GM21367 (cell line): Measurements from ENCODE around the gene SEMA6B.

ENCODE experiments used
- ATAC-seq: cut with Tn5 transposase; IDR thresholded peaks from one replicate; pipeline ENCODE4 v1.9.1; 2021; ENCODE audit not compliant: unreplicated experiment

Gene SEMA6B

DNA sequence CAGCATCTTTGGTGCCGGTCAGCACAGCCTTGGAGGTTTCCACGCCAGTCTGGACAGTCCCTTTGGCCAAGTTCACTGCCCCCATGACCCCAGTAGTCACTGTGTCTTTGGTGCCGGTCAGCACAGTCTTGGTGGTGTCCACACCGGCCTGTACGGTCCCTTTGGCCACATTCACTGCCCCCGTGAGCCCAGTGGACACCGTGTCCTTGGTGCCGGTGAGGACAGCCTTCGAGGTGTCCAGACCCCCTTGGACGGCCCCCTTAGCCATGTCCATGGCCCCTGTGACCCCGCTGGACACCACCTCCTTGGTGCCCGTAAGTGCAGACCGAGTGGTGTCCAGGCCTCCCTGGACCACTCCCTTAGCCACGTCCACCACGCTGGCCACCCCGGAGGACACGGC lies 46.2 kb downstream of the SEMA6B start:
- ATAC-seq, result no peak

DNA sequence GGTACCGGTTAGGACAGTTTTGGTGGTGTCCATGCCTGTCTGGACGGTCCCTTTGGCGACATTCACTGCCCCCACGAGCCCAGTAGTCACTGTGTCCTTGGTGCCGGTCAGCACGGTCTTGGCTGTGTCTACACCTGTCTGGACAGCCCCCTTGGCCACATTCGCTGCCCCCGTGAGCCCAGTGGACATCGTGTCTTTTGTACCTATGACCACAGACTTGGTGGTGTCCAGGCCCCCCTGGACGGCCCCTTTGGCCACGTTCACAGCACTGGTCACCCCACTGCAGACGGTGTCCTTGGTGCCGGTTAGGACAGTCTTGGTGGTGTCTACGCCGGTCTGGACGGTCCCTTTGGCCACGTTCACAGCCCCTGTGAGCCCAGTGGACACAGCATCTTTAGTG lies 47.4 kb downstream of the SEMA6B start:
- no peak for ATAC-seq

DNA sequence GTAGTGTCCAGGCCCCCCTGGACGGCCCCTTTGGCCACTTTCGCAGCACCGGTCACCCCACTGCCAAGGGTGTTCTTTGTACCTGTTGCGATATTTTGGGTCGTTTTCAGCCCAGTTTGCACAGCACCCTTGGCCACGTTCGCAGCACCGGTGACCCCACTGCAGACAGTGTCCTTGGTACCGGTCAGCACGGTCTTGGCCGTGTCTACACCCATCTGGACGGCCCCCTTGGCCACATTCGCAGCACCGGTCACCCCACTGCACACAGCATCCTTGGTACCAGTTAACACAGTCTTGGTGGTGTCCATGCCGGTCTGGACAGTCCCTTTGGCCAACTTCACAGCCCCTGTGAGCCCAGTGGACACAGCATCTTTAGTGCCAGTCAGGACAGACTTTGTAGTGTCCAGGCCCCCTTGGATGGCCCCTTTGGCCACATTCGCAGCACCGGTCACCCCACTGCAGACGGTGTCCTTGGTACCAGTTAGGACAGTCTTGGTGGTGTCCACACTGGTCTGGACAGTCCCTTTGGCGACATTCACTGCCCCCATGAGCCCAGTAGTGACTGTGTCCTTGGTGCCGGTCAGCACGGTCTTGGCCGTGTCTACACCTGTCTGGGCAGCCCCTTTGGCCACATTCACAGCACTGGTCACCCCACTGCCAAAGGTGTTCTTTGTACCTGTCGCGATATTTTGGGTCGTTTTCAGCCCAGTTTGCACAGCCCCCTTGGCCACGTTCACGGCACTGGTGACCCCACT lies 48.0 kb downstream of the SEMA6B start:
- ATAC-seq, result no peak

DNA sequence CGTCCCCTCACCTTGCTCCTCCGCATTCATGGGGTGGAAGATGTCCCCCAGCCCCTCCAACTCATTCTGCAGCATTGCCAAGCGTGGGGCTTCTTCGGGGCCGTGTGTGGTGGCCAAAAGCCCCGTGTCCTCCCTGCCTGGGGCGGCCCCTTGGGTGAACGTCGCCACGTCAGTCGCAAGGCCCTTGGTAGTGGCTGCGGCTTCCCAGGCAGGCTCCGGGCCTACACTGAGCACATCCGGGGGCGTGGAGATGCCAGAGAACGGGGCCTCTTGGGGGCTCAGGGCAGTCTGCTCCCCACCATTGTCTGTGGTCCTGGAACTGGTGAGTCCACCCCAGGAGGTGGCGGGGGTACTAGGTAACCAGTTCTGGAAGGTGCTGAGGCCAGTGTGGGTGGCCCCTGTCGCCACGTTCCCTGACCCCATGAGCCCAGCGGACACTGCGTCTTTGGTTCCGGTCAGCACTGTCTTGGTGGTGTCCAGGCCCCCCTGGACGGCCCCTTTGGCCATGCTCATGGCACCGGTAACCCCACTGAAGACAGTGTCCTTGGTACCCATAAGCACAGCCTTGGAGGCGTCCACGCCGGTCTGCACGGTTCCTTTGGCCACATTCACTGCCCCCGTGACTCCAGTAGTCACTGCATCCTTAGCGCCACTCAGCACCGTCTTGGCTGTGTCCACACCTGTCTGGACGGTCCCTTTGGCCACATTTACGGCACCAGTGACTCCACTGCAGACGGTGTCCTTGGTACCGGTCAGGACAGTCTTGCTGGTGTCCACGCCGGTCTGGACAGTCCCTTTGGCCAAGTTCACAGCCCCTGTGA lies 48.8 kb downstream of the SEMA6B start:
- no peak for ATAC-seq

DNA sequence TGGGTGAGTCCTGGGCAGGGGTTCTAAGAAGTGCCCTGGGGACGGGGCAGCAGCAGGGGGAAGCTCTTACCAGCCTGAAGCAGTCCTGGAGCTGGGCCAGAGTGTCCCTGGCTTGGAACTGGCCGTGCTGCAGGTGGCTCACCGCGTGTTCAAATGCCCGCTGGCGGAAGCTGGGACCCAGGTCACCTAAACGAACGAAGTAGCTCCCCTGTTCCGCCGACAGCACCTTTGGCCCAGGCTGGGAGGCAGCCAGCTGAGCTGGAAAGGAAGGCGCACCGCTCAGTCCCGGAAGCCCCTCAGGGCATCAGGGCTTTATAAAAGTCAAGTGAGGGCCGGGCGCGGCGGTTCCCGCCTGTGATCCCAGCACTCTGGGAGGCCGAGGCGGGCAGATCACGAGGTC lies 50.8 kb downstream of the SEMA6B start:
- ATAC-seq, result no peak

DNA sequence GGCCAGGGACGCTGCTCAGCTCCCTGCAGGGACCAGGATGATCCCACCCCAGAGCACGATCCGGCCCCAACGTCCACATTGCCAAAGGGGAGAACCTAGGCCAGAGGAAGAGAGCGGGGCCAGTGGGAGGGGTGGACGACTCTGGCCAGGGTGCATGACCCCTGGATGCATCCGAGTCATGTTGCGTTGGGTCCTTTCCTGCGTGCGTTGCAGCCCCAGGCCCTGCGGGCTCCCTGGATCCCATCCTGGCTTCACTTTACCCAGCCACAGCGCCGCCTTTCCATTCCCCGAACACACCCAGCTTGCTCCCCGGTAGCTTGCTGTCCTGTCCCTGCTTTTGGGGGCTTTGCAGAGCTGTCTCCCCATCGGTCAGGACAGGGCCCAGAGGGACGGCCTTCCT lies 51.7 kb downstream of the SEMA6B start:
- ATAC-seq, result no peak

DNA sequence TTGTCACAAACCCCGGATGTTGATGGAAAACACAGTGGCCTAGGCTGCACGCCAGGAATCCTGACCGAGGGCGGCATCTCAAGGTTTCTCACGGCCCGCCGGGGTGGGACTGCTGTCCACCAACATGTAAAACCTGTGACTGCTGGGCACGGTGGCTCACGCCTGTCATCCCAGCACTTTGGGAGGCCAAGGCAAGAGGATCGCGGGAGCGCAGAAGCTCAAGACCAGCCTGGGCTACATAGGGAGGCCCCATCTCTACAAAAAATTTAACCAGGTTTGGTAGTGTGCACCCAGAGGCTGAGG lies 52.4 kb downstream of the SEMA6B start:
- no peak for ATAC-seq

DNA sequence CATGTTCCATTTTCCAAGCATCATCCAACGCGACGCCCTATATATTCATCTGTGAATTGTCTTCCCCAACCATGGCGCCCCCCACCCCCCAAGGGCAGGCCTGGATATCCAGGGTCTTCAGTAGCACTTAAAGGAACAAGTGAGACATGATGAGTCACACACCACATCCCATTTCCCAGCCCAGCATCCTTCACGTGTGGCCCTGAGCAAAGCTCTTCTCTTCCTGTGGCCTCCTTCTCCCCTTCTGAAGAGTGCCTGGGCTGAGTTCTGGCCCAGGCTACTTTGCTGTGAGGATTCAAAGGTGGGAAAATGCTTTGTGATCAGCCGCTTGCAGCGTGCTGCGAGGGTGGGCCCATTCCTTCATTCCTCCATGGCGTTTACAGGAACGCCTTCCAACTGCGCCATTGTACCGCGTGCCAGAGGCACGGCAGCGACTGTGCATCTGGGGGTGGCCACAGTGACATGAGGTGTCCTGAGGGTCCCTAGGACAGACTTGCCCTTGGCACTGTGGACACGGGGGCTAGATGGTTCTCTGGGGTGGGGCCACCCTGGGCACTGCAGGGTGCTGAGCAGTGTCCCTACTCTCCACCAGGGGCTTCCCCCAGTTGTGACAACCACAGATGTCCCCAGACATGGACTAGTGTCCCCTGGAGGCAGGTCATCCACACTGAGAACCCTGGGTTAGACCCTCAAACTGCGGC lies 52.9 kb downstream of the SEMA6B start:
- ATAC-seq, result no peak

DNA sequence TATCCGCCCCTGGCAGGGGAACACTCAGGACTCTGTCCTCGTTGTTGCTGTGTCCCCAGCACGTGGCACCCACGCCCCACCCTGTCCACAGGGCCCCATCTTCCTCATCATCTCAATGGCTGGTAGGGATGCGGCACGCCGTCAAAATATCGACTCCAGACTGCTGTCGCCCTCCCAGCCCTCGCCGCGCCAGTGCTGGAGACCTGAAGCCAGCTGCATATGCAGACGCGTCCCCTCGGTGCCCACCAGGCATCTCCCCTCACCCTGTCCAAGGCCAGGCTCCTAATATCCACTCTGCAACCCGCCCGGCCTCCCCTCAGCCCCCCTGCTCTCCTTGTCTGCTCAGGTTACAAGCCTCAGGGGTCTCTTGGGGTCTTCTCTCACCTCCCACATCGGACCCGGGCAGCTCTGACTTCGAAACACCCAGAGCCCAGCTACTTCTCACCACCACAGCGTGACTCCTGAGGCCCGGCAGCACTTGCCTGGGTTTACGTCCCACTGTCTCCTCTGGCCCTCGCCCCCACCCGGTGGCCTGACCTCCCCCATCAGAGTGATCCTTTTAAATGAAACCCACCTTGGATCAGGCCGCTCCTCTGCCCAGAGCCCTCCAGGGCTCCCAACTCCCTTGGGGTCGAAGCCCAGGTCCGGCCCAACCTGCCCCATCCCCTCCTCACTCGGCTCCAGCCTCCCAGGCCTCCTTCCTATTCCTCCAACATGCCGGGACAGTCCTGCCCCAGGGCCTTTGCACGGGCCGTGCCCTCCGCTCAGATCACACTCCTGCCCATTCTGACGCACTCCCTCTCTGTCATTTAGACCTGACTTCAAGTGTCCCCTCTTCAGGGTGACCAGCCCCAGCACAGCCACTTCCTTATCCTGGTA lies 53.7 kb downstream of the SEMA6B start:
- no peak for ATAC-seq

DNA sequence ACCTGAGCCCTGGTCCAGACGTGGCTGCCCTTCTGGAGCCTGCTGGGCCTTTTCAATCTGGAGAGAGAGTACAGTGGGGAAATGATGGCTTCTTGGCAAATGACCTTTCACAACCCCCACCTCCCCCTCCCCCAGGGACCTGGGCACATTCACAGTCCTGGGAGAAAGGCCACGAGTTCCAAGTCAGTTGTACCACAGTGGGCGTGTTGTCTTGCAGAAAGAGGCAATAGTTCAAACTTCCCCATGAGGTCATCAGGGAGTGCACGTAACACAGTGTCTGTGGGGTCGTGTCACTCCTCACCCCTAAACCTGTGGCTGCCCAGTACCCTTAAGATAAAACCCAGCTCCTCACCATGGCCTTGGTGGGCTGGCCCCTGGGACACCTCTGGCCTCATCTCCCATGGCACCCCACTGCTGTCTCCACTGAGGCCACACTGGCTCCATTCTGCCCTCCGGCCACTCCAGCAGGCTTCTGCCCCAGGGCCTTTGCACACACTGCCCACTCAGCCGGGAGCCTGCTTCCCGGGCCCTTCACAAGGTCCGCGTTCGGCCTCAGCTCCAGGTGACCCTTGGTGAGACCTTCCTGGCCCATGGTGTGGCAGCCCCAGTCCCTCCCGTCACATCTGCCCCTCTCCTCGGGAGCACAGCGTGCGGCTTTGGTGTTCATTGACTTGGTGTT lies 54.5 kb downstream of the SEMA6B start:
- ATAC-seq, result no peak

DNA sequence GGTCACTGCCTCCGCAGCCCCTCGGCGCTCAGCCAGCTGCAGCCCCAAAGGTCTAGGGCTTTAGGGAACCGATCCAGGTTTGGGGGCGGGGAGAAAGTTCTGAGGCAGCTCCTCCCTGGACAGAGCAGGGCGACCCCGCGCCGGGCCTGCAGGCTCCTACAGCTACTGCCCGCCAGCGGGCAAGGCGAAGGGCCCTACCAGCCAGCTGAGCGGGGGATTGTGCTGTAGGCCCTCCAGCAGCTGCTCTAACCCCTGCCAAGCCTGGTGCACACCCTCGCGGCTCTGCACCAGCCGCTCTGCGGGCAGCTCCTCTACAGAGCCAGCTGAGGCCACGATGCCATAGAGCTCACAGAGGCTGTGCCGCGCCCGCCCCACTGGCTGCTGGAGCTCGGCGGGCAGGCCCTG lies 55.2 kb downstream of the SEMA6B start:
- ATAC-seq, result no peak

DNA sequence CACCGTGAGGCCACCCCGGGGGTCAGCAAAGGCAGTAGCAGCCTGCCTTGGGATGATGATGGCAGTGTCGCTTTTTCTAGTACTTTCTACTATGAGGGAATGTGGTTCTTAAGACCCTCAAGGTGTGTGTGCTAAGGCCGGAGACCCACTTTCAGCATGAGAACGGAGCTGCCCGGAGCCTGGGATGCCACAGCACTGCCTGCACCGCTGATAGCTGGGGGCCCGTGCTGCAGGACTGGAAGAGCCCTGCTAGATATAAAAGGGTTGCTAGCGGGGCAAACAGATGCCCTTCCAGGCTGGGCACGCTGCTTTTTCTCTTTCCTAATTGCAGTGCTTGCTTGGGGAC lies 55.7 kb downstream of the SEMA6B start:
- no peak for ATAC-seq

DNA sequence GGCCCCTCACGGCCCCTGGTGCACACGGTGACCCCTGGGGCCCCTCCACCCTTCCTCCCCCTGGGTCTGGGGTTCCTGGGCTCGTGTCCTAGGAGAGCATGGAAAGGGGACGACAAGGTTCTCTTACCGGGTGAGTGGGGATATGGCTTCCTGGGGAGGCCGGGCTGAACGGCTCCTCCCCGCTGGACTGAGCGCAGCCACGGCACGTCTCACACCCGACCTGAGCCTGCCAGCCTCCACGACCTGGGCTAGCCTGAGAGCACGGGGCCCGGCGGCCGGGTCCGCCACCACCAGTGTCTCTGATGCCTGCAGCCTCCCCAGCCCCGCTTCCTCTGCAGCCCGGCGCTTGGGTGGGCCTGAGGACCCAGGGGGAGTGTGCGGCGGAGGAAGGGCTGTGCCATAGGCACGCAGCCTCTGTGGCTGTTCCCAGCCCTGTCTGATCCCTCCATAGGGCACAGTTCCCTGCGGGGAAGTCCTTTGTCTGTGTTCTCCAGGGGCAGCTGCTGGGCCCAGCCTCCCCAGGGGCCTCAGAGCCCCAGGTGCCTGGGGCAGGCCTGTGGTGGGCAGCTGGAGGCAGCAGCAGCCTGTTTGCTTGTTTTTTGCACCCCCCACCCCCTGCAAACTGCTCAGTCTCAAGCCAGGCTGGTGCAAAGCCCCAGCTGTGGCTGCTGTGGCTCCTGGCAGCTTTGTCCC lies 56.2 kb downstream of the SEMA6B start:
- no peak for ATAC-seq

DNA sequence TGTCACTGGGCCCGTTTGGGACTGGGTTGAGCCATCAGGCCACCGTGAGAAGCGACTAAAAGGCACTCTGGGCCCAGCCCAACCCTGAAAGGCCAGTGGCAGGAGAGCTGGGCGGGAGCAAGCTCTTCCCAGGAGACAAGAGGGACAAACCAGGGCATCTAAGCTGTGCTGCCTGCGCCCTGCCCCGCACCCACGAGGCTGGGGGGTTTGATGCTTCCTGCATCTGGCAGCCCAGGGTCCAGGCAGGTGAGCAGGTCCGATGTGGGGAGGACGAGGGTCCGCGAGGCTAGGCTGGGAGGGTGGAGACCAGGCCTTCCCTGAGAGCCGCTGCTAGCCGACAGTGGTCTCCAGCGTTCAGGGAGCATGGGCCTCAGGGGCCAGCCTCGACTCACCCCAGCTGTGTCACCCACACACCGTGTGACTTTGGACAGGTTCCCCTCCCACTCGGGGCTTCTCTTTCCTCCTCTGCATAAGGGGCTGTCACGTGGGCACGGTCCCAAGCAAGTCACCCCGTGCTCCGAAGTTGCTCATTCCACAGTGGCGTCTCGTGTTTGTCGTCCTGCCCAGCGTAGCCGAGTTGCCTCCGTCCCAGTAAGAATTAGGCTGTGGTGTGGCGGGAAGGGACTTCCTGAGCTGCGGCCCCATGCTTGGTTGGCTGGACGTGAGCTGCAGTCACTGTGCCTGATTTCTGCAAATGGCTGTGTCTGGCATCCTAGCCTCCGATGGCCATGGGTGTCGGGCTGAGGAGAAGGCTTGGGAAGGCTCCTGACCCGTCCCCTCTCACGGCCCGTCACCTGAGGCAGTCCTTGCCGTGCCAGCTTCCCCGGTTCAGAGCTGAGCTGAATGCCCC lies 57.0 kb downstream of the SEMA6B start:
- no peak for ATAC-seq

DNA sequence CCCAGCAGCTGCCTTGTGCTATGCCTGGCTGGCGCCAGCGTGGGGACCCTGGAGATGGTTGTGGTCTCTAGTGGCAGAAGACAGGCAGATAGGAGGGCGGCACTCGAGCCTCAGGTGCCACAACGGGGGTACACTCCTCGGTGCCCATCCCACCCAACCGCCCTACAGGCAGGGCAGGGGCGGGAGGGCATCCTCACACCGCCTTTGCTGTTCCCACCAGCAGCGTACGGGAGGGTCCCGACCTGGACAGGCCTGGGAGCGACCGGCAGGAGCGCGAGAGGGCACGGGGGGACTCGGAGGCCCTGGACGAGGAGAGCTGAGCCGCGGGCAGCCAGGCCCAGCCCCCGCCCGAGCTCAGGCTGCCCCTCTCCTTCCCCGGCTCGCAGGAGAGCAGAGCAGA lies 57.8 kb downstream of the SEMA6B start:
- ATAC-seq, result no peak

DNA sequence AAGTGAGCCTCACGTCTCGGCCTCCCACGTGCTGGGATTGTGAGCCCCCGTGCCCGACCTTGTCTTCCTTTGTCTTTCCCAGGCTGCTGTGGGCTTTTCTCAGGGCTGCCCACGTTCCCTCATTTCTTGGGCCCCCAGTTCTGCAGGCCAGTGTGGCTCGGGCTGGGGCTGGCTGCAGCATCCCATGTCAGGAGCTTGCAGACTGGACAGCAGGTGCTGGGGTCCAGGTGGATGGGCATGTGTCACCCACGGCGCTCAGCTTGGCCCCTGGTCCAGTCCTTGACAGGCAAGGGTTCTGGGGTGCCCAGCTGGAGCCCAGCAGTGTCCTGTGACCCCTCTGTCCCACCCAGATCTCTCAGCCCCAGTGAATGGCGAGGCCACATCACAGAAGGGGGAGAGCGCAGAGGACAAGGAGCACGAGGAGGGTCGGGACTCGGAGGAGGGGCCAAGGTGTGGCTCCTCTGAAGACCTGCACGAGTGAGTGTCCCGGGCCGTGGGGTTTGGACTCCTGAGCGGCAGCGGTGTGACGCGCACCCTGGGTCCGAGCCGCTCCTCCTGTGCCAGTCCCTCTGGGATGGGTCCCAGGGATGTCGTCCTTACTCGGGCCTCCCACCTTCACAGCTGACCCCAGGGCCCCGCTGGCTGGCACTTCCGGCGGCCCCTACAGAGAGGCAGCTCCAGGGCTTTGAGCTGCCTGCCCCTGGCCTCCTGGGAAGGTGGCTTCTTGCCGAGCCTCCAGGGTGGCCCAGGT lies 58.5 kb downstream of the SEMA6B start:
- no peak for ATAC-seq

DNA sequence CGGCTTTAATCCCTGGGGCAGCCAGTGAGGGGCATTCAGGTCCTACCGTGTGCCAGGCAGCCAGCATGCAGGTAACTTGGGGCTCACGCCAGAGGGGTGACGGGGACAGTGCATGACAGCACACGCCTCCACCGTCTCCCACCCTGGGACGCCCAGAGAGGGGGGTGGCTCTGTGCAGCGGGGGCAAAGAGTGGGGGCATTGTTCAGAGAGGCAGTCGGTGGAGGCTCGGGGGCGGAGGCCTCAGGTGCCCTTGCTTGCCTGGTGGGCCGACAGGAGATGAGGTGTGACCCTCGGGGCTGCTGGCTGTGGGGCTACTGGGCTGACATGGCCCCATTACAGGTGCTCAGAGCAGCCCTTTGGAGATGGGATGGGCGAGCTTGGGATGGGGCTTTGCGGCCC lies 59.6 kb downstream of the SEMA6B start:
- ATAC-seq, result no peak

DNA sequence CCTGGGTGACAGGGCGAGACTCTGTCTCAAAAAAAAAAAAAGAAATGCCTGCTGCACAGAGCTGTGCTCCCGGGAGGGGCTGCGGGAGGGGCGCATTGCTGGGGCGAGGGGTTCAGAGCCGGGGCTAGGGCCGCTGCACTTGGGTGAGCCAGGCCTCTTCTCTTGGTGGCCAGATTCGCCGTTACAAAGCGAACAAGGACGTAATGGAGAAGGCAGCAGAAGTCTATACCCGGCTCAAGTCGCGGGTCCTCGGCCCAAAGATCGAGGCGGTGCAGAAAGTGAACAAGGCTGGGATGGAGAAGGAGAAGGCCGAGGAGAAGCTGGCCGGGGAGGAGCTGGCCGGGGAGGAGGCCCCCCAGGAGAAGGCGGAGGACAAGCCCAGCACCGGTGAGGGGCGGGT lies 60.2 kb downstream of the SEMA6B start:
- no peak for ATAC-seq

DNA sequence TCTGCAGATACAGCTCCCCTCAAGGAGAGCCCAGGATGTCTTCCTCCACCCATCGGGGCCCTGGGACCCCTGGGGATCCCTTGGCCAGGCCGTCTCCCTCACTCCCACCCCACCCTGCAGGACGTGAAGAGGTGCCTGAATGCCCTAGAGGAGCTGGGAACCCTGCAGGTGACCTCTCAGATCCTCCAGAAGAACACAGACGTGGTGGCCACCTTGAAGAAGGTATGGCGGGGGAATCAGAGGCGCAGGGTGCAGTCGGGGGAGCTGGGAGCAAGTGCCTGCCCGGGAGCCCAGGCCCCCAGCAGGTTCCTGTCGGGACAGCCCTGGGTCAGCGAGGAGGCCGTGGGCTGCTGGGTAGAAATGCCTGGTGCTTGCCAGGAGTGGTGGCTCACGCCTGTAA lies 60.8 kb downstream of the SEMA6B start:
- ATAC-seq, result no peak
